ENCODE results near the gene BRDT. TPM values are rescaled to one million over a fixed set of nuclear protein-coding genes. Genes with fewer than 3 reads are reported as not detected.

BRDT gene
- total and polyA plus RNA-seq, 2 of the 8 experiments (the other 6 are each of a cell fraction or from before 2014, with no cell fraction given) = 0.08 TPM; not detected in 1

- TF ChIP-seq CHD7 (IDR thresholded peaks at IDR 0.05; ENCODE audit: insufficient replicate concordance, low read length) (no peak), ZNF274 (IDR thresholded peaks at IDR 0.05; ENCODE audit: borderline replicate concordance, extremely low read depth, low read length) (no peak), PHF8 (conservative IDR thresholded peaks at IDR 0.05; ENCODE audit: low read depth, low read length) (no peak), CTCF (IDR thresholded peaks at IDR 0.05; ENCODE audit: control extremely low read depth in 1 of 3, insufficient read depth in 1 of 3, low read depth in 1 of 3, low read length in 3 of 3) (no peak), MAX (IDR thresholded peaks at IDR 0.05) (peak; percentile 71), CHD1 (IDR thresholded peaks at IDR 0.05; ENCODE audit: low read depth, low read length) (no peak), KDM4A (IDR thresholded peaks at IDR 0.05; ENCODE audit: low read depth, low read length, severe bottlenecking) (no peak)
Measured at GRCh38 chr1:92029241-92029922, 80.2 kb downstream of the BRDT start (continued).
